SK-N-SH (cell line): ENCODE data around the gene ZCWPW2. TPM values are rescaled to one million over a fixed set of nuclear protein-coding genes. Genes with fewer than 3 reads are reported as not detected.

ENCODE experiments used
- CTCF ChIA-PET: fragments of 300-600, 350-600 bp; formaldehyde crosslinking; extraction: SDS; loops from one replicate; lab custom pipeline; 2021; lab: Yijun Ruan, JAX
- POLR2A ChIA-PET: fragments of 350-600 bp; sonication (Branson Sonifier 250); formaldehyde crosslinking; extraction: SDS; loops from one replicate; lab custom pipeline; 2020; ENCODE audit warnings: antibody characterized with exemption, inconsistent platforms; lab: Yijun Ruan, JAX
- DNase-seq: peaks from one replicate; pipeline ENCODE4 v3.0.0; 2012
- H2AFZ ChIP-seq: fragments of 200-600 bp; sonication (generic); 2 replicates; pipeline ENCODE4 v1.8.1; 2016; ENCODE audit warnings: antibody characterized with exemption, mild to moderate bottlenecking, low read depth
- H3F3A ChIP-seq: fragments of 200-600 bp; sonication (generic); replicated peaks from 2 replicates; pipeline ENCODE3; 2016; ENCODE audit warnings: antibody characterized with exemption, mild to moderate bottlenecking; ENCODE audit not compliant: insufficient read depth
- H3K27ac ChIP-seq, 2 experiments: fragments of 200-500 bp in 1 of 2; fragments of 200-600 bp in 1 of 2; sonication (Bioruptor generic) in 1 of 2; sonication (generic), shearing (Covaris generic) in 1 of 2; 2 replicates each; pipeline versions ENCODE4 v1.5.1 to v1.6.1; 2014 to 2016; ENCODE audit warnings: low read depth in 2 of 2, inconsistent platforms in 1 of 2, low read length in 1 of 2, mild to moderate bottlenecking in 1 of 2, mixed read lengths in 1 of 2
- H3K27me3 ChIP-seq: fragments of 200-600 bp; sonication (generic), shearing (Covaris generic); 2 replicates; pipeline ENCODE4 v1.6.1; 2016; ENCODE audit warnings: mixed run types; ENCODE audit not compliant: insufficient read depth
- H3K36me3 ChIP-seq, 2 experiments: fragments of 200-500 bp in 1 of 2; fragments of 200-600 bp in 1 of 2; sonication (Bioruptor generic) in 1 of 2; sonication (generic) in 1 of 2; replicated peaks in 1 of 2; 2 replicates each; pipeline versions ENCODE3 to v1.5.1; 2014 to 2016; ENCODE audit warnings: low read length in 1 of 2, mild to moderate bottlenecking in 1 of 2; ENCODE audit not compliant: insufficient read depth in 2 of 2, control insufficient read depth in 1 of 2
- H3K4me1 ChIP-seq, 2 experiments: fragments of 200-500 bp in 1 of 2; fragments of 200-600 bp in 1 of 2; sonication (Bioruptor generic) in 1 of 2; sonication (generic), shearing (Covaris generic) in 1 of 2; 2 replicates each; pipeline versions ENCODE4 v1.5.1 to v1.6.1; 2014 to 2016; ENCODE audit warnings: low read depth in 1 of 2, low read length in 1 of 2, mixed run types in 1 of 2; ENCODE audit not compliant: insufficient read depth in 2 of 2, control insufficient read depth in 1 of 2
- H3K4me2 ChIP-seq: fragments of 200-600 bp; sonication (generic), shearing (Covaris generic); 2 replicates; pipeline ENCODE4 v1.6.1; 2017; ENCODE audit warnings: mixed run types
- H3K4me3 ChIP-seq, 2 experiments: fragments of 200-500 bp in 1 of 2; fragments of 200-600 bp in 1 of 2; sonication (Bioruptor generic) in 1 of 2; sonication (generic), shearing (Covaris generic) in 1 of 2; 2 replicates each; pipeline versions ENCODE4 v1.5.1 to v1.8.1; 2014 to 2016; ENCODE audit warnings: low read depth in 2 of 2, inconsistent platforms in 1 of 2, low read length in 1 of 2, mild to moderate bottlenecking in 1 of 2, mixed read lengths in 1 of 2, moderate library complexity in 1 of 2
- H3K79me2 ChIP-seq: fragments of 200-600 bp; sonication (generic); 2 replicates; pipeline ENCODE4 v1.8.1; 2017; ENCODE audit warnings: mild to moderate bottlenecking; ENCODE audit not compliant: insufficient read depth
- H3K9ac ChIP-seq: fragments of 200-600 bp; sonication (generic); 2 replicates; pipeline ENCODE4 v1.6.1; 2017; ENCODE audit warnings: mixed run types
- H3K9me2 ChIP-seq: fragments of 200-600 bp; sonication (generic); 2 replicates; pipeline ENCODE4 v1.6.1; 2017; ENCODE audit warnings: mixed run types
- H3K9me3 ChIP-seq: fragments of 200-600 bp; sonication (generic); 2 replicates; pipeline ENCODE4 v1.6.1; 2017; ENCODE audit warnings: mixed run types, mild to moderate bottlenecking, moderate library complexity
- H4K20me1 ChIP-seq: fragments of 200-600 bp; sonication (generic); 2 replicates; pipeline ENCODE4 v1.6.1; 2017; ENCODE audit warnings: mild to moderate bottlenecking, mixed run types; ENCODE audit not compliant: insufficient read depth
- ELF1 ChIP-seq: IDR thresholded peaks from 2 replicates; pipeline ENCODE4 v1.4.0; 2012
- EP300 ChIP-seq, 2 experiments: IDR thresholded peaks; 2 replicates each; pipeline versions ENCODE4 v1.4.0 to v1.6.1; 2012; ENCODE audit warnings: borderline replicate concordance in 1 of 2, low read depth in 1 of 2, low read length in 1 of 2
- EZH2phosphoT487 ChIP-seq: fragments of 200-600 bp; sonication (generic); IDR thresholded peaks from 2 replicates; pipeline ENCODE4 v1.6.1; 2017; ENCODE audit warnings: low read depth, mixed run types, mild to moderate bottlenecking, antibody characterized with exemption, moderate library complexity, borderline replicate concordance
- FOSL2 ChIP-seq: IDR thresholded peaks from 2 replicates; pipeline ENCODE4 v1.4.0; 2012; ENCODE audit warnings: low read depth, mild to moderate bottlenecking, moderate library complexity, borderline replicate concordance
- FOXJ3 ChIP-seq: sonication (generic); formaldehyde crosslinking; IDR thresholded peaks from 2 replicates; pipeline ENCODE4 v1.5.1; 2020; ENCODE audit warnings: mild to moderate bottlenecking, missing genetic modification reagents
- FOXM1 ChIP-seq: IDR thresholded peaks from 2 replicates; pipeline ENCODE4 v1.4.0; 2012; ENCODE audit warnings: low read depth, mild to moderate bottlenecking
- GABPA ChIP-seq: IDR thresholded peaks from 2 replicates; pipeline ENCODE4 v1.4.0; 2012; ENCODE audit warnings: low read depth, mild to moderate bottlenecking
- GATA2 ChIP-seq: sonication (generic); formaldehyde crosslinking; IDR thresholded peaks from 2 replicates; pipeline ENCODE4 v1.5.0; 2020; ENCODE audit warnings: mild to moderate bottlenecking, missing genetic modification reagents
- JUND ChIP-seq: IDR thresholded peaks from 2 replicates; pipeline ENCODE4 v1.4.0; 2012
- MEF2A ChIP-seq: IDR thresholded peaks from 2 replicates; pipeline ENCODE4 v1.4.0; 2012; ENCODE audit warnings: low read depth, borderline replicate concordance
- MXI1 ChIP-seq: IDR thresholded peaks from 2 replicates; pipeline ENCODE4 v1.6.1; 2012; ENCODE audit warnings: mild to moderate bottlenecking, low read depth, low read length, improper control_type of control experiment
- NFIC ChIP-seq: IDR thresholded peaks from 2 replicates; pipeline ENCODE4 v1.4.0; 2012; ENCODE audit warnings: borderline replicate concordance
- RAD21 ChIP-seq: IDR thresholded peaks from 2 replicates; pipeline ENCODE4 v1.6.1; 2012; ENCODE audit warnings: mild to moderate bottlenecking, low read length
- RFX5 ChIP-seq: IDR thresholded peaks from 2 replicates; pipeline ENCODE4 v1.6.1; 2012; ENCODE audit warnings: mild to moderate bottlenecking, improper control_type of control experiment, low read length
- RXRA ChIP-seq: IDR thresholded peaks from 2 replicates; pipeline ENCODE4 v1.4.0; 2012; ENCODE audit warnings: low read depth, mild to moderate bottlenecking, borderline replicate concordance
- SIN3A ChIP-seq: IDR thresholded peaks from 2 replicates; pipeline ENCODE4 v1.6.1; 2012; ENCODE audit warnings: low read depth, mild to moderate bottlenecking, low read length, moderate library complexity, borderline replicate concordance
- SMC3 ChIP-seq: IDR thresholded peaks from 2 replicates; pipeline ENCODE4 v1.6.1; 2012; ENCODE audit warnings: low read depth, low read length, improper control_type of control experiment
- TCF12 ChIP-seq: IDR thresholded peaks from 2 replicates; pipeline ENCODE4 v1.4.0; 2012
- TEAD4 ChIP-seq: IDR thresholded peaks from 2 replicates; pipeline ENCODE4 v1.4.0; 2012; ENCODE audit warnings: mild to moderate bottlenecking, borderline replicate concordance; ENCODE audit not compliant: insufficient read depth
- ZBTB33 ChIP-seq: IDR thresholded peaks from 2 replicates; pipeline ENCODE4 v1.4.0; 2012; ENCODE audit warnings: low read depth, borderline replicate concordance
- WGBS: methylation state at CpG from one replicate; pipeline ENCODE4 v1.1.6; 2017; ENCODE audit warnings: low lambda C conversion rate; 5-methylcytosine and 5-hydroxymethylcytosine counted together
- polyA plus RNA-seq, 3 experiments: library from polyadenylated mRNA; depleted of rRNA; stranded (reverse); fragments of >200 nt; gene quantifications; 2 replicates each; pipeline ENCODE4 v1.2.3, GENCODE V29; 2012
- TF ChIP-seq, protein P1 (sequence below): fragments of 150-350 bp; IDR thresholded peaks from 2 replicates; pipeline ENCODE4 v1.6.1; 2016; ENCODE audit warnings: mild to moderate bottlenecking, low read depth, low read length

ZCWPW2 gene
- polyA plus RNA-seq, 1 of the 3 experiments (the other 2 are of a cell fraction) = 0.13 TPM

GRCh38 chr3:28349469-28350000 is 1.0 kb downstream of the ZCWPW2 start:
- Histone ChIP-seq H3K4me2 (peak overlapping the region; percentile 76), H3F3A (peaks cover 4% of the 10 kb centered on the region), H3K79me2 (peaks cover 58% of the 10 kb centered on the region), H3K4me1 (peaks cover 6 to 26% of the 10 kb centered on the region in 2 experiments; a peak in 2 of 4 replicates), H3K9ac (peak overlapping the region; percentile 97), H3K9me3 (no peaks in the 10 kb centered on the region), H2AFZ (peak overlapping the region; percentile 74), H3K4me3 (peak overlapping the region; percentile 88 to 93), H3K9me2 (no peaks in the 10 kb centered on the region), H3K27me3 (no peaks in the 10 kb centered on the region), H4K20me1 (no peaks in the 10 kb centered on the region; the same call in 1 of the 2 replicates), H3K36me3 (peaks cover 2 to 4% of the 10 kb centered on the region in 2 experiments), H3K27ac (peak overlapping the region; percentile 97 to 99)
- ChIA-PET CTCF (interaction anchor here (0.9 to 2.9 kb wide), 5 partner anchors 14 to 1849 kb away, joined by 3 to 11 read pairs (median 3); no protein-coding TSS in a partner anchor), POLR2A (interaction anchor here (0.9 kb wide), 1 partner anchor 795 kb away, joined by 3 read pairs; no protein-coding TSS in a partner anchor)
- WGBS = 4% methylated on average over 11 of the region's 13 CpGs
- 0 out of 2 replicates have a peak, but pooled peaks have one; percentile 2 for TF ChIP-seq FOXJ3 (CRISPR knock-in tag)
- no peak for TF ChIP-seq FOSL2
- peak; percentile 8 for DNase-seq

- CTCF ChIA-PET = no interaction called here
- TF ChIP-seq NFIC = no peak
- TF ChIP-seq RAD21 = no peak
- no peak for TF ChIP-seq ELF1
- TF ChIP-seq, protein P1, sequence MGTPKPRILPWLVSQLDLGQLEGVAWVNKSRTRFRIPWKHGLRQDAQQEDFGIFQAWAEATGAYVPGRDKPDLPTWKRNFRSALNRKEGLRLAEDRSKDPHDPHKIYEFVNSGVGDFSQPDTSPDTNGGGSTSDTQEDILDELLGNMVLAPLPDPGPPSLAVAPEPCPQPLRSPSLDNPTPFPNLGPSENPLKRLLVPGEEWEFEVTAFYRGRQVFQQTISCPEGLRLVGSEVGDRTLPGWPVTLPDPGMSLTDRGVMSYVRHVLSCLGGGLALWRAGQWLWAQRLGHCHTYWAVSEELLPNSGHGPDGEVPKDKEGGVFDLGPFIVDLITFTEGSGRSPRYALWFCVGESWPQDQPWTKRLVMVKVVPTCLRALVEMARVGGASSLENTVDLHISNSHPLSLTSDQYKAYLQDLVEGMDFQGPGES = no peak
- TF ChIP-seq GABPA = no peak
- TF ChIP-seq JUND = no peak
- TF ChIP-seq EP300 (IDR thresholded peaks at IDR 0.05; ENCODE audit: borderline replicate concordance in 1 of 2, low read depth in 1 of 2, low read length in 1 of 2) = no peak
- no peak for TF ChIP-seq SIN3A
- TF ChIP-seq SMC3 = no peak
- no peak for TF ChIP-seq GATA2 (CRISPR knock-in tag)
- TF ChIP-seq RFX5 = no peak
- TF ChIP-seq EZH2phosphoT487 = no peak
- TF ChIP-seq TCF12 = no peak
- TF ChIP-seq MXI1 = no peak
- TF ChIP-seq MEF2A = no peak
- no peak for TF ChIP-seq FOSL2
- no peak for TF ChIP-seq TEAD4
- no peak for TF ChIP-seq ZBTB33
- TF ChIP-seq FOXM1 = no peak
- TF ChIP-seq RXRA = no peak
- Histone ChIP-seq H3K4me1 (no peaks in the 10 kb centered on the region), H3K27me3 (no peaks in the 10 kb centered on the region), H3K79me2 (no peaks in the 10 kb centered on the region), H3K9ac (no peak overlapping the region), H3K9me3 (no peaks in the 10 kb centered on the region), H3K4me3 (no peak overlapping the region), H3K27ac (no peak overlapping the region), H3K4me2 (no peak overlapping the region), H2AFZ (no peak overlapping the region), H3K9me2 (no peaks in the 10 kb centered on the region), H4K20me1 (no peaks in the 10 kb centered on the region), H3K36me3 (no peaks in the 10 kb centered on the region), H3F3A (no peaks in the 10 kb centered on the region)
- DNase-seq = no peak
- 56% methylated on average over 4 of the region's 4 CpGs for WGBS
- POLR2A ChIA-PET = no interaction called here
Observed at GRCh38 chr3:28376424-28376823, 27.9 kb downstream of the ZCWPW2 start.
